ENCODE measurements around the gene AUTS2.

DNA sequence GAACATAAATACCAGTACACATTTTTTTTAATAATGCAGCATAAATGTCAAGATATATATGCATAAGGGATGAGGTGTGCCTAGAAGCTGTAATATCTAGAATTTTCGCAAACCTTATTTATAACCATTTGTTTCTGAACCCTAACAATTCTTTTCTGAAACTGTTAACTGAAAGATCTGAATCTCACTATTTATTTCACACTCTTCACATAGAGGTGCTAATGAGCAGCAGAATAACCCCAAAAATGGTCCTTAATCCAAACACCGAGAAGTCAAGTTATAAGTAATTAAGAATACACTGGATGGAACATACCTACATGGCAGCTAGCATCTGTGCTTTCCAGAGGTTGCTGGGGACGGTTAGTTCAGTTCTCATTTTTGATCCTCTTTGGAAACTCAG lies 742.0 kb downstream of the AUTS2 start:
- no peak for TF ChIP-seq EZH2phosphoT487 (IDR thresholded peaks at IDR 0.05; ENCODE audit: borderline replicate concordance)
- TF ChIP-seq, protein P1, sequence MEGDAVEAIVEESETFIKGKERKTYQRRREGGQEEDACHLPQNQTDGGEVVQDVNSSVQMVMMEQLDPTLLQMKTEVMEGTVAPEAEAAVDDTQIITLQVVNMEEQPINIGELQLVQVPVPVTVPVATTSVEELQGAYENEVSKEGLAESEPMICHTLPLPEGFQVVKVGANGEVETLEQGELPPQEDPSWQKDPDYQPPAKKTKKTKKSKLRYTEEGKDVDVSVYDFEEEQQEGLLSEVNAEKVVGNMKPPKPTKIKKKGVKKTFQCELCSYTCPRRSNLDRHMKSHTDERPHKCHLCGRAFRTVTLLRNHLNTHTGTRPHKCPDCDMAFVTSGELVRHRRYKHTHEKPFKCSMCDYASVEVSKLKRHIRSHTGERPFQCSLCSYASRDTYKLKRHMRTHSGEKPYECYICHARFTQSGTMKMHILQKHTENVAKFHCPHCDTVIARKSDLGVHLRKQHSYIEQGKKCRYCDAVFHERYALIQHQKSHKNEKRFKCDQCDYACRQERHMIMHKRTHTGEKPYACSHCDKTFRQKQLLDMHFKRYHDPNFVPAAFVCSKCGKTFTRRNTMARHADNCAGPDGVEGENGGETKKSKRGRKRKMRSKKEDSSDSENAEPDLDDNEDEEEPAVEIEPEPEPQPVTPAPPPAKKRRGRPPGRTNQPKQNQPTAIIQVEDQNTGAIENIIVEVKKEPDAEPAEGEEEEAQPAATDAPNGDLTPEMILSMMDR (conservative IDR thresholded peaks at IDR 0.05; ENCODE audit: low read length), result no peak
